Naive thymus-derived CD4-positive, alpha-beta T cell (primary cell): ENCODE measurements around the gene TNFSF4. TPM values are rescaled to one million over a fixed set of nuclear protein-coding genes. Genes with fewer than 3 reads are reported as not detected.

ENCODE experiments used
- ATAC-seq: fragments of 150-1000 bp; cut with Tn5 transposase; 2 replicates; pipeline ENCODE4 v1.10.0; 2021; ENCODE audit warnings: mild to moderate bottlenecking, moderate library complexity
- CTCF ChIA-PET: fragments of 350-600 bp; sonication (Branson Sonifier 250); formaldehyde crosslinking; loops from one replicate; lab custom pipeline; 2021; ENCODE audit warnings: antibody characterized with exemption; lab: Charles Lee
- POLR2A ChIA-PET: fragments of 350-600 bp; sonication (Branson Sonifier 250); formaldehyde crosslinking; loops from one replicate; lab custom pipeline; 2021; ENCODE audit warnings: antibody characterized with exemption, inconsistent platforms; lab: Charles Lee
- DNase-seq, 9 donors: peaks; one replicate each; pipeline versions ENCODE4 v3.0.0 to v3.0.0-alpha.2; 2020 to 2022; ENCODE audit warnings: mixed read lengths in 1 of 9
- H3K27ac ChIP-seq: one replicate; pipeline ENCODE4 v1.7.0; 2013; ENCODE audit warnings: mild to moderate bottlenecking, low read depth, low read length, moderate library complexity
- H3K27me3 ChIP-seq, 2 donors: one replicate each; pipeline ENCODE4 v1.7.0; 2013; ENCODE audit warnings: low read length in 2 of 2, mild to moderate bottlenecking in 2 of 2, moderate library complexity in 2 of 2; ENCODE audit not compliant: control insufficient read depth in 2 of 2, insufficient read depth in 2 of 2
- H3K36me3 ChIP-seq, 3 experiments: 1 replicate in 2 of 3; 2 replicates in 1 of 3; pipeline ENCODE4 v1.7.0; 2013; ENCODE audit warnings: low read length in 3 of 3, mild to moderate bottlenecking in 3 of 3, moderate library complexity in 1 of 3; ENCODE audit not compliant: insufficient read depth in 3 of 3, control insufficient read depth in 2 of 3
- H3K4me1 ChIP-seq, 2 donors: one replicate each; pipeline ENCODE4 v1.7.0; 2013; ENCODE audit warnings: low read length in 2 of 2, mild to moderate bottlenecking in 2 of 2, moderate library complexity in 1 of 2; ENCODE audit not compliant: control insufficient read depth in 2 of 2, insufficient read depth in 2 of 2
- H3K4me3 ChIP-seq: 2 replicates; pipeline ENCODE4 v1.7.0; 2013; ENCODE audit warnings: mild to moderate bottlenecking, low read length
- H3K9me3 ChIP-seq, 3 experiments: 1 replicate in 2 of 3; 2 replicates in 1 of 3; pipeline ENCODE4 v1.7.0; 2013; ENCODE audit warnings: low read length in 3 of 3; ENCODE audit not compliant: control insufficient read depth in 2 of 3
- H3K27ac Mint-ChIP-seq, 9 donors: one replicate each; pipeline ENCODE4 v1.8.0; 2020 to 2022; ENCODE audit warnings: mixed read lengths in 9 of 9, mild to moderate bottlenecking in 8 of 9, moderate library complexity in 5 of 9, inconsistent platforms in 2 of 9
- H3K27me3 Mint-ChIP-seq, 5 donors: one replicate each; pipeline ENCODE4 v1.8.0; 2021 to 2022; ENCODE audit warnings: mixed read lengths in 5 of 5, mild to moderate bottlenecking in 1 of 5
- H3K36me3 Mint-ChIP-seq, 5 donors: one replicate each; pipeline ENCODE4 v1.8.0; 2020 to 2022; ENCODE audit warnings: mixed read lengths in 5 of 5, mild to moderate bottlenecking in 3 of 5, inconsistent platforms in 1 of 5
- H3K4me1 Mint-ChIP-seq, 7 donors: one replicate each; pipeline ENCODE4 v1.8.0; 2020 to 2022; ENCODE audit warnings: mixed read lengths in 7 of 7, mild to moderate bottlenecking in 3 of 7, inconsistent platforms in 1 of 7
- H3K4me3 Mint-ChIP-seq, 10 donors: one replicate each; pipeline ENCODE4 v1.8.0; 2020 to 2022; ENCODE audit warnings: mild to moderate bottlenecking in 10 of 10, mixed read lengths in 10 of 10, moderate library complexity in 6 of 10, inconsistent platforms in 2 of 10
- H3K9me3 Mint-ChIP-seq, 11 donors: one replicate each; pipeline ENCODE4 v1.8.0; 2020 to 2022; ENCODE audit warnings: mixed read lengths in 11 of 11, mild to moderate bottlenecking in 4 of 11, inconsistent platforms in 1 of 11, moderate library complexity in 1 of 11
- intact Hi-C, 2 donors: fragments of 100-400 bp; cut with micrococcal nuclease; formaldehyde crosslinking; loops; one replicate each; pipeline ENCODE4 v1.15.1; 2023
- polyA plus RNA-seq, 2 donors: library from polyadenylated mRNA; unstranded; fragments of 300-500 nt; fragmentation: Illumina TruSeq; gene quantifications; one replicate each; pipeline ENCODE4 v1.2.3, GENCODE V29; 2021
- total RNA-seq, 6 experiments: library from RNA in 5 of 6; stranded (reverse) in 5 of 6; gene quantifications; 1 replicate in 5 of 6; 2 replicates in 1 of 6; pipeline ENCODE4 v1.2.3 and lab custom pipeline; 2021 to 2026

TNFSF4 gene, protein sequence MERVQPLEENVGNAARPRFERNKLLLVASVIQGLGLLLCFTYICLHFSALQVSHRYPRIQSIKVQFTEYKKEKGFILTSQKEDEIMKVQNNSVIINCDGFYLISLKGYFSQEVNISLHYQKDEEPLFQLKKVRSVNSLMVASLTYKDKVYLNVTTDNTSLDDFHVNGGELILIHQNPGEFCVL
- 1 to 10 TPM; 1.6 to 2.3 (median 1.8) TPM for total RNA-seq
- under 1 TPM; 0.08 to 0.58 TPM for polyA plus RNA-seq
- total RNA-seq (lab: John Stamatoyannopoulos, UW) = 3.4 reads per million, percentile 18 among the genes with 10 or more reads in this experiment

DNA sequence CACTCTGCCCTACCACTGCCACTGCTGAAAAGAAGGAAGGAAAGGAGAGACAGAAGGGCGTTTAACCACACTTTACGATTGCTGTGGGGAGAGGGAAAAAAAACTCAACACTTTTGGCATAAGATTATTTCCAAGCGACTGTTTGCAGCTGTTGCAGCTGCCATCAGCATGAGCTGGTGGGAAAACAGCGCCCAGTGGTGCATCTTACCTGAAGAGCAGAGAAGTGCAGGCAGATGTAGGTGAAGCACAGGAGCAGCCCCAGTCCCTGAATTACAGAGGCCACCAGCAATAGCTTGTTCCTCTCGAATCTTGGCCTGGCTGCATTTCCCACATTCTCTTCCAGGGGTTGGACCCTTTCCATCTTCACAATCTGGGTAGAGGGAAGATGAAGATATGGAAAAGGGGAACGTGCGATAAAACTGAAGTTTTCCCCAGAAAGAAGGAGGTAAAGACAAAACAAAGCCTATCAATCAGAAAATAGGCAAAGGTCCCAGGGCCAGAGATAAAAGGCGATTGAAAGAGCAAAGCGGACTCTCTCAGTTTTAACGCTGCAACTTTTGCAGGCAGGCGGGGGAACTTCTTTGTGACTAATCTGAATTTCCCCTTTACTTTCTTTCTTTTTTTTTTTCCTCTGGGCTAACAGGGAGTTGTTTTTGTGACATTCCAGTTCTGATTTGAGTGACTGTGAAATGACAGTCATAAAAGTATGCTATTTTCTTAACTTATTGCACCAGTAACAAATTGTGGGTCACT, at the start of gene TNFSF4:
Gene TNFSF4 (minus strand): TSS at position 516 of the 753 bp plus-strand sequence. CDS start 155 bp downstream, at position 361.
- Mint-ChIP-seq H3K4me3 (peak within 1 kb of the TSS; percentile 45 to 87 (median 80)), H3K4me1 (peaks cover 33 to 56% (median 54%) of the 10 kb centered on the region in 7 donors), H3K27me3 (peaks cover 0 to 44% (median 0%) of the 10 kb centered on the region in 5 donors), H3K9me3 (no peaks in the 10 kb centered on the region), H3K27ac (peak within 1 kb of the TSS; percentile 13 to 99 (median 93)), H3K36me3 (no peaks in the 10 kb centered on the region)
- Histone ChIP-seq H3K4me3 (peak within 1 kb of the TSS; percentile 7), H3K27ac (peak within 1 kb of the TSS; percentile 25), H3K9me3 (no peaks in the 10 kb centered on the region), H3K4me1 (peaks cover 32 to 37% of the 10 kb centered on the region in 2 donors), H3K27me3 (no peaks in the 10 kb centered on the region), H3K36me3 (no peaks in the 10 kb centered on the region)
- DNase-seq = peak in 6 of 9 donors; percentile 7 to 23 (median 15)
- CTCF ChIA-PET = interaction anchor here (0.6 to 10.3 kb wide), 3 partner anchors 16 to 464 kb away, joined by 3 to 152 read pairs (median 3); no protein-coding TSS in a partner anchor
- ATAC-seq = peak; percentile 33
- intact Hi-C loops = loop anchor here in 1 of 2 donors (5.0 kb wide), 1 partner anchor 615 kb away; the partner anchor contains the start of genes CENPL and DARS2
- POLR2A ChIA-PET = interaction anchor here (1.2 kb wide), 1 partner anchor 661 kb away, joined by 3 read pairs; the partner anchor contains the start of gene ZBTB37

DNA sequence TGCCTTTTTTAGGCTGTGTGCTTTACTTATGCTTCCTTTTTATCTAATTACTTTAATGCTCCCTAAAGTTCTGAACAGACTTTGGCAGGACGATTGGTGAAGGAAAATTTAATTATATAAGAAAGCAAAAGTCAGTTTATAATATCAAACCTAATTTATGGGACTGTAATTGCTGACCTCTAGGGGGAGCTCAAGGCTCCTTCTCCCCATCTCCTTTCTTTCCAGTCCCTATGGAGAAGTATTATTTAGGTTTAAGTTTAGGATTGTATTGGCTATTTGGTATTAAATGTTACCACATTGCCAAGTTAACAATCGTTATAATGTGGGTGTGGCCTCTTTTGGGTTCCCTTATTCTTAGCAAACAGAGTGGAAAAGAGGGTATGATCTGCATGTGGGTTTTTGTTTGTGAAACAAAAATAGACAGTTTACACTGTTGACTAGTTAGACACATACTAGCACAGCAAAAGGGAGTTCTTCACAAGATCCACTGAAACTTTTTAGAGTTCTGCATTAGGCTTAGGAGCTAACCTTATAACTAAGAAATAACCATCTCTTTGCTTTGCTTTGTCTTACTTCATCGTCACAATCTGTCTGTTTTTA, 48.2 kb upstream of the TNFSF4 start:
- Mint-ChIP-seq H3K9me3 (peaks cover 2 to 18% (median 8%) of the 10 kb centered on the region in 11 donors), H3K36me3 (peaks cover 0 to 15% (median 9%) of the 10 kb centered on the region in 5 donors), H3K27me3 (peaks cover 0 to 11% (median 0%) of the 10 kb centered on the region in 5 donors), H3K4me3 (no peak overlapping the region), H3K4me1 (no peaks in the 10 kb centered on the region), H3K27ac (no peak overlapping the region)
- no peaks in the 10 kb centered on the region for H3K9me3 ChIP-seq
- no peaks in the 10 kb centered on the region for H3K4me1 ChIP-seq
- H3K4me3 ChIP-seq = no peak overlapping the region
- ChIA-PET POLR2A (no interaction called here), CTCF (interaction anchor here (0.7 kb wide), 1 partner anchor 448 kb away, joined by 3 read pairs; no protein-coding TSS in a partner anchor)
- intact Hi-C loops = loop anchor here in 1 of 2 donors (10.0 kb wide), 1 partner anchor 149 kb away; no protein-coding TSS in a partner anchor
- peak; percentile 31 for ATAC-seq
- H3K27ac ChIP-seq = no peak overlapping the region
- no peaks in the 10 kb centered on the region for H3K36me3 ChIP-seq
- no peaks in the 10 kb centered on the region for H3K27me3 ChIP-seq
- DNase-seq = no peak

DNA sequence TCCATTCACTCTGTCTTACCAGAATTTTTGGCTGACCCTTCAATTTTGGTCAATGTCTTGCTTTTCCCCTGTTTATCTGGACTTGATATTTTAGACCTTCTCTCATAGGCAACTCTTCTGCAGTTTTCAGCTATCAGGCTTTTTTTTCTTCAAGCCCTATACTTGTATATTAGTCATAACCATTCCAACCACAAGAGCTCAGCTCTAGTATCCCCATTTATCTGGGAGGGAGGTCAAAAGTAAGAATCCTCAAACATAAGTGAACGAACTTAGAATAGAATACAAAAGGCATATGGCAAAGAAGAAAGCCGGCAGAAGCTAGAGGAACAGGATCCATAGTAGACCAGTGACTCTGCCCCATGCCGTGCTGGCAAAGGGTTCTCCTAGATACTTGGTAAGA, 45.9 kb upstream of the TNFSF4 start:
- Mint-ChIP-seq H3K4me1 (peaks cover 0 to 5% (median 0%) of the 10 kb centered on the region in 7 donors), H3K9me3 (peaks cover 0 to 2% (median 0%) of the 10 kb centered on the region in 11 donors), H3K27ac (no peak overlapping the region), H3K4me3 (no peak overlapping the region), H3K27me3 (peaks cover 0 to 11% (median 0%) of the 10 kb centered on the region in 5 donors), H3K36me3 (peaks cover 0 to 4% (median 0%) of the 10 kb centered on the region in 5 donors)
- ChIA-PET POLR2A (no interaction called here), CTCF (no interaction called here)
- ATAC-seq (no peak), DNase-seq (no peak)
- intact Hi-C loops = loop anchor here in 1 of 2 donors (10.0 kb wide), 1 partner anchor 152 kb away; no protein-coding TSS in a partner anchor
- Histone ChIP-seq H3K4me1 (no peaks in the 10 kb centered on the region), H3K27me3 (no peaks in the 10 kb centered on the region), H3K9me3 (no peaks in the 10 kb centered on the region), H3K27ac (no peak overlapping the region), H3K36me3 (no peaks in the 10 kb centered on the region), H3K4me3 (no peak overlapping the region)

DNA sequence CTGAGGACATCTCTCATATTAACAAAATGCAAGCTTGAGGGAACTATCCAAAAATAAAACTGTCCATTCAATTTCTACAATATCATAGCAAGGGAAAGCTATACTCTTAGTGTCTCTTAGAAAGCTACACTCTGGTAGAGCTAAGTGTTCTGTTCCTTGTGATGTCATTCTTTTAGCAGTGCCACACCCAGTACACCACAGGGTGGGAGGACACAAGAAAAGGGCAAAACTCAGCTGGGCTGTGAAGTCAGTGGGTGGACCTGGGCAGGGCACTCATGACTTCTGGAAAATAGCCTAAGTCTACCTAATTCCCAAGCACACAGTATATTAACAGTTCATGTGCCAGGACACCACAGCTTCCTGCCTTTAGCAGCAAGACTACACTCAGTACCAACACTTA, 42.2 kb upstream of the TNFSF4 start:
- no peaks in the 10 kb centered on the region for H3K36me3 ChIP-seq
- no peak overlapping the region for H3K4me3 ChIP-seq
- no peak overlapping the region for H3K27ac ChIP-seq
- peaks cover 0 to 5% (median 0%) of the 10 kb centered on the region in 7 donors for H3K4me1 Mint-ChIP-seq
- DNase-seq (no peak), ATAC-seq (no peak)
- H3K27me3 Mint-ChIP-seq = peaks cover 0 to 11% (median 0%) of the 10 kb centered on the region in 5 donors
- peaks cover 0 to 7% (median 1%) of the 10 kb centered on the region in 11 donors for H3K9me3 Mint-ChIP-seq
- H3K36me3 Mint-ChIP-seq = peaks cover 0 to 12% (median 0%) of the 10 kb centered on the region in 5 donors
- H3K4me1 ChIP-seq = no peaks in the 10 kb centered on the region
- H3K27ac Mint-ChIP-seq = no peak overlapping the region
- ChIA-PET CTCF (interaction anchor here (0.9 kb wide), 1 partner anchor 507 kb away, joined by 4 read pairs; no protein-coding TSS in a partner anchor), POLR2A (no interaction called here)
- H3K9me3 ChIP-seq = no peaks in the 10 kb centered on the region
- intact Hi-C loops = no loop called here
- H3K4me3 Mint-ChIP-seq = no peak overlapping the region
- H3K27me3 ChIP-seq = no peaks in the 10 kb centered on the region

DNA sequence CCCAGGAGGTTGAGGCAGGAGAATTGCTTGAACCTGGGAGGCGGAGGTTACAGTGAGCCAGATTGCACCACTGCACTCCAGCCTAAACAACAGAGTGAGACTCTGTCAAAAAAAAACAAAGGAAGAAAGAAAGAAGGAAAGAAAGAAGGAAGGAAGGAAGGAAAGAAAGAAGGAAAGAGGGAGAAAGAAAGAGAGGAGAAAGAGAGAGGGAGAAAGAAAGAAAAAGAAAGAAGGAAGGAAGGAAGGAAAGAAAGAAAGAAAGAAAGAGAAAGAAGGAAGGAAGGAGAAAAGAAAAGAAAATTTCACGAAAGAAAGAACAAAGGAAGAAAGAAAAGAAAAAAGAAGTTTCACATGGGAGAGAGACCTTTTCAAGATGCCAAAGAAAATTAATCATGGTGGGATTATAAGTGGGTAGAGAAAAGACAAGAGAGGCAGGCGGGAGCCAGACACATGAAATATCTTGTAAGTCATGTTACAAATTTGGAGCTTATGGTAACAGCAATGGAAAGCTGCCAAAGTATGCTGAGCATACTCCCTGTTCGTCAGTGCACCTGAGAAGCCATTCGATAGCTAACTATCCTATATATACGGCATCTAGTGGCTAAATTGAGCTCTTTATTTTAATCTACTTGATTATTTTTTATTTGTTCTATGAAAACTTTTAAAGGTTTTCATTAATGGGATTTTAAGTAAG, 41.3 kb upstream of the TNFSF4 start:
- Histone ChIP-seq H3K27ac (no peak overlapping the region), H3K9me3 (peaks cover 0 to 5% (median 0%) of the 10 kb centered on the region in 3 experiments), H3K27me3 (no peaks in the 10 kb centered on the region), H3K4me3 (no peak overlapping the region), H3K4me1 (no peaks in the 10 kb centered on the region), H3K36me3 (no peaks in the 10 kb centered on the region)
- peaks cover 0 to 16% (median 6%) of the 10 kb centered on the region in 11 donors for H3K9me3 Mint-ChIP-seq
- ChIA-PET POLR2A (no interaction called here), CTCF (no interaction called here)
- no peak overlapping the region for H3K27ac Mint-ChIP-seq
- H3K36me3 Mint-ChIP-seq = peaks cover 2 to 19% (median 8%) of the 10 kb centered on the region in 5 donors
- H3K4me3 Mint-ChIP-seq = no peak overlapping the region
- DNase-seq (no peak), ATAC-seq (no peak)
- H3K4me1 Mint-ChIP-seq = peaks cover 0 to 5% (median 0%) of the 10 kb centered on the region in 7 donors
- H3K27me3 Mint-ChIP-seq = peaks cover 0 to 7% (median 0%) of the 10 kb centered on the region in 5 donors
- intact Hi-C loops = no loop called here

DNA sequence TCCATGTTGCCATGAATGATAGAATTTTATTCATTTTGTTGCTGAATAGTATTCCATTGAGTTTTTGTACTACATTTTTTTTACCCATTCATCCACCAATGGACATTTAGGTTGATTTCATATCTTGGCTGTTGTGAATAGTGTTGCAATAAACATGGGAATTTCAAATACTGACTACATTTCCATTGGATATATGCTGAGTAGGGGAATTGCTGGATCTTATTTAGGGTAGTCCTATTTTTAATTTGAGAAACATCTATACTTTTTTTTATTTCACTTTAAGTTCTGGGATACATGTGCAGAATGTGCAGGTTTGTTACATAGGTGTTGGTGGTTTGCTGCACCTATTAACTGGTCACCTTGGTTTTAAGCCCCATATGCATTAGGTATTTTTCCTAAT, 38.8 kb upstream of the TNFSF4 start:
- H3K4me3 Mint-ChIP-seq = no peak overlapping the region
- DNase-seq (no peak), ATAC-seq (no peak)
- H3K27me3 Mint-ChIP-seq = no peaks in the 10 kb centered on the region
- ChIA-PET POLR2A (no interaction called here), CTCF (no interaction called here)
- Histone ChIP-seq H3K9me3 (peaks cover 0 to 8% (median 0%) of the 10 kb centered on the region in 3 experiments), H3K27ac (no peak overlapping the region), H3K27me3 (no peaks in the 10 kb centered on the region), H3K4me3 (no peak overlapping the region), H3K36me3 (no peaks in the 10 kb centered on the region), H3K4me1 (no peaks in the 10 kb centered on the region)
- peaks cover 0 to 5% (median 0%) of the 10 kb centered on the region in 7 donors for H3K4me1 Mint-ChIP-seq
- intact Hi-C loops = no loop called here
- H3K9me3 Mint-ChIP-seq = peaks cover 10 to 39% (median 24%) of the 10 kb centered on the region in 11 donors
- peaks cover 2 to 35% (median 28%) of the 10 kb centered on the region in 5 donors for H3K36me3 Mint-ChIP-seq
- H3K27ac Mint-ChIP-seq = no peak overlapping the region
